Activated T-helper 2 cell treated with anti-CD3 and anti-CD28 coated beads, Interferon-gamma antibody, Interleukin-2, Interleukin-4, amounts not matched to agents 10 μg/mL and 5 μg/mL and 100 μg/mL, durations not matched to agents 14 hours and 24 hours and 36 hours (primary cell): ENCODE data around the gene ERBB4. TPM values are rescaled to one million over a fixed set of nuclear protein-coding genes. Genes with fewer than 3 reads are reported as not detected.

ENCODE experiments used
- DNase-seq: peaks from one replicate; pipeline ENCODE4 v3.0.0; 2021; ENCODE audit warnings: low spot score
- H3K27ac Mint-ChIP-seq: one replicate; pipeline ENCODE4 v1.8.0; 2021; ENCODE audit warnings: mixed read lengths
- H3K27me3 Mint-ChIP-seq: one replicate; pipeline ENCODE4 v1.8.0; 2021; ENCODE audit warnings: low read depth, mixed read lengths
- H3K36me3 Mint-ChIP-seq: one replicate; pipeline ENCODE4 v1.8.0; 2021; ENCODE audit warnings: low read depth, mixed read lengths
- H3K4me1 Mint-ChIP-seq: one replicate; pipeline ENCODE4 v1.8.0; 2021; ENCODE audit warnings: low read depth, mixed read lengths
- H3K4me3 Mint-ChIP-seq: one replicate; pipeline ENCODE4 v1.8.0; 2021; ENCODE audit warnings: low read depth, mild to moderate bottlenecking, moderate library complexity, mixed read lengths
- H3K9me3 Mint-ChIP-seq: one replicate; pipeline ENCODE4 v1.8.0; 2021; ENCODE audit warnings: mixed read lengths
- intact Hi-C: fragments of 100-400 bp; cut with micrococcal nuclease; formaldehyde crosslinking; loops from one replicate; pipeline ENCODE4 v1.15.1; 2023
- total RNA-seq: library from RNA; stranded (reverse); gene quantifications from 2 replicates; pipeline ENCODE4 v1.2.3, GENCODE V29; 2022

Gene ERBB4
- total RNA-seq, 1 donor from 2014 or later: not detected

GRCh38 chr2:211367711-211368110, 1170.9 kb downstream of the ERBB4 start:
- peaks cover 5% of the 10 kb centered on the region for H3K4me1 Mint-ChIP-seq
- intact Hi-C loops: no loop called here

GRCh38 chr2:211367293-211367692, 1171.3 kb downstream of the ERBB4 start:
- H3K27me3 Mint-ChIP-seq: no peaks in the 10 kb centered on the region
- peaks cover 5% of the 10 kb centered on the region for H3K4me1 Mint-ChIP-seq
- intact Hi-C loops: no loop called here
- H3K27ac Mint-ChIP-seq: no peak overlapping the region
- H3K4me3 Mint-ChIP-seq: no peak overlapping the region
- H3K9me3 Mint-ChIP-seq: no peaks in the 10 kb centered on the region
- no peaks in the 10 kb centered on the region for H3K36me3 Mint-ChIP-seq
- DNase-seq: no peak

More at GRCh38 chr2:211367711-211368110, 1170.9 kb downstream of the ERBB4 start:
- Mint-ChIP-seq H3K4me3 (no peak overlapping the region), H3K9me3 (no peaks in the 10 kb centered on the region), H3K27ac (no peak overlapping the region), H3K36me3 (no peaks in the 10 kb centered on the region), H3K27me3 (no peaks in the 10 kb centered on the region)
- DNase-seq: no peak

DNA sequence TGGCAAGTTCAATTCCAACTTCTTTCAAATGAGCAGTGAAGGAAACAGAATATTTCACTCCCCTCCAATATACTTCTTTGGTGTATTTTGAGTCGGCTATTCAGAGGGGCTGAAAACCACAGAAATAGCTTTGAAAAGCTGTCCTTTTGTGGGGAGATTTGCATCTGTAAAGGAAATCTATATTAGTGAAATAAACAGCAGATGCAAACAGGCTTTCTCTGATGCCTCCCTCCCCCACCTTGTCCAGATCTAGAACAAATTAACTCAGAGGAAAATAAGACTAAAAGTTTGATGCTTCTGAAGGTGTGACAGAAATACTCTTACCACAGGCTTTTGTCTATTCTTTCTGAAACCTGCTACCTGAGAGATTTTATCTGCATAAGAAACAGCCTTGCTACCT, 1173.7 kb downstream of the ERBB4 start:
- DNase-seq: no peak
- Mint-ChIP-seq H3K9me3 (no peaks in the 10 kb centered on the region), H3K4me1 (peaks cover 5% of the 10 kb centered on the region), H3K27me3 (no peaks in the 10 kb centered on the region), H3K36me3 (no peaks in the 10 kb centered on the region), H3K4me3 (no peak overlapping the region), H3K27ac (no peak overlapping the region)
- intact Hi-C loops: no loop called here

DNA sequence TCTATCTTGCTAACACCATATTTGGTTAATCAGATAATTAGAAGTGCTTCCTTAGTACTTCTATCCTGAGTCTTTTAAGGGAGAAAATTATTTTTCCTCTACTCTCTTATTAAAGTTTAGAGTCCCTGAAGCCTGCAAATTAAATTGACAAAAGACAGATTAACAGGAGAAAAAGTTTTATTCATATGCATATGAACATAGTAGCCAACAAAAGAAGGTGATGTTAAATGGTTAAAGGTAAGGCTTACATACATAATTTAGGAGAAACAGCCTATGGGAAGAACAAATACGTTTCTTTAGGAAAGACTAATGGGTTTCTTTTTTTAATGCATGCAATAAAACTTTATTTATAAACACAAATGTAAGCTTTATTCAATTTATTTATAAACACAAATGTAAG, 1177.2 kb downstream of the ERBB4 start:
- Mint-ChIP-seq H3K27ac (no peak overlapping the region), H3K4me3 (no peak overlapping the region), H3K9me3 (no peaks in the 10 kb centered on the region), H3K36me3 (no peaks in the 10 kb centered on the region), H3K4me1 (no peaks in the 10 kb centered on the region), H3K27me3 (no peaks in the 10 kb centered on the region)
- no peak for DNase-seq
- intact Hi-C loops: no loop called here

DNA sequence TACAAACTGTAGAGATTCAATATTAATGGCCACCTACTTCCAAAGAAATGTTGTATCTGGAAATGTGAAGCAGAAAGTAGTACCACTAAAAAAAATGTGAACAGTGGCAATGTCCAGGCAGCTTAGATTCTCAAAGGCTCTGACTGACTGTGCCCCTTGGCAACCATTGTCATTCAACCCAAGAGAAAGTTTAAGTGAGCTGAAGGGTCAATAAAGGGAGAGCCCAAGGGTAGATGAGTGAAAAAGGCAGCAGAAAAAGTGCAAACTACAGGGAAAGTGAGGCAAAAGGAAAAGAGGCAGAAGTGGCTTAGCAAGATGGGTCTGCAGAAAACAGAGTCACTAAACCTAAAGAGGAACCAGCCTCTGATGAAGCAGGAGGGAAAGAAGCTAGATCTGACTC, 1179.3 kb downstream of the ERBB4 start:
- Mint-ChIP-seq H3K27ac (no peak overlapping the region), H3K27me3 (no peaks in the 10 kb centered on the region), H3K36me3 (no peaks in the 10 kb centered on the region), H3K4me1 (no peaks in the 10 kb centered on the region), H3K4me3 (no peak overlapping the region), H3K9me3 (no peaks in the 10 kb centered on the region)
- intact Hi-C loops: no loop called here
- no peak for DNase-seq

DNA sequence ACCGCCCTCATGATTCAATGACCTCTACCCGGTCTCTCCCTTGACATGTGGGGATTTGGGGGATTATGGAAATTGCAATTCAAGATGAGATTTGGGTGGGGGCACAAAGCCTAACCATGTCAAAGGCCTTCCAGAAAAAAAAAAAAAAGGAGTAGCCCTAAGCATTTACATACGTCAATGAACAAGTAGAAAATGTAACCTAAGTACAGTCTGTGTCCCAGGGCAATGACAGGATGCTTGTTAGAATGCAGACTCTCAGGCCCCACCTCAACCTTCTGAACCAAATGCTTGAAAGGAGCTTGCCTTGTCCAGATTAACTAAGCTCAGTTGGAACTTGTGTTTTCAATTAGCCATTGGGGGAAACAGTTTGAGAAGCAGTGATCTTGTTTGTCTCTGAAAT, 1180.1 kb downstream of the ERBB4 start:
- Mint-ChIP-seq H3K36me3 (no peaks in the 10 kb centered on the region), H3K27ac (no peak overlapping the region), H3K4me3 (no peak overlapping the region), H3K9me3 (no peaks in the 10 kb centered on the region), H3K27me3 (no peaks in the 10 kb centered on the region), H3K4me1 (no peaks in the 10 kb centered on the region)
- DNase-seq: no peak
- intact Hi-C loops: no loop called here

GRCh38 chr2:211354481-211354880, 1184.1 kb downstream of the ERBB4 start:
- Mint-ChIP-seq H3K27ac (no peak overlapping the region), H3K36me3 (no peaks in the 10 kb centered on the region), H3K4me3 (no peak overlapping the region), H3K4me1 (no peaks in the 10 kb centered on the region), H3K9me3 (no peaks in the 10 kb centered on the region), H3K27me3 (no peaks in the 10 kb centered on the region)
- intact Hi-C loops: no loop called here
- no peak for DNase-seq

GRCh38 chr2:211351987-211352386, 1186.6 kb downstream of the ERBB4 start:
- Mint-ChIP-seq H3K4me1 (no peaks in the 10 kb centered on the region), H3K4me3 (no peak overlapping the region), H3K27me3 (no peaks in the 10 kb centered on the region), H3K36me3 (no peaks in the 10 kb centered on the region), H3K27ac (no peak overlapping the region), H3K9me3 (no peaks in the 10 kb centered on the region)
- DNase-seq: no peak
- intact Hi-C loops: no loop called here

DNA sequence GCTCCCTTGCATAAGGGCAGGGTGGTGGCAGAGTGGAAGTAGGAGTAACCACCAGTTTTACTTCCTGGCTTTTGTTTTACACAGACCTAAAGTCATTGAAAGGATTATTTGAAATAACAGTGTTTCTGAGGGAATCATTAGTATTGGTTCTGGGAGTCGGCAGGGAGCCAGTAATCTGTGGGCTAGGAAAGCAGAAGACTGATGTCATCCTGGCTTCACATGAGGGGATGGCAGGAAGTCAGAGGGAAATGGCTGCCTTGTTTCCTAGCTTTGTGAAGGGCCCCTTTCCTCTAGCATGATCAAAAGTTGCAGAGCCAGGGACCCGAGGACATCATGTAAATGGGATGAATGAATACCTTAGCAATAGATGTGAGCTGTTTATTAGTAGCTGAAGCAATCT, 1189.6 kb downstream of the ERBB4 start:
- H3K9me3 Mint-ChIP-seq: no peaks in the 10 kb centered on the region
- no peaks in the 10 kb centered on the region for H3K36me3 Mint-ChIP-seq

DNA sequence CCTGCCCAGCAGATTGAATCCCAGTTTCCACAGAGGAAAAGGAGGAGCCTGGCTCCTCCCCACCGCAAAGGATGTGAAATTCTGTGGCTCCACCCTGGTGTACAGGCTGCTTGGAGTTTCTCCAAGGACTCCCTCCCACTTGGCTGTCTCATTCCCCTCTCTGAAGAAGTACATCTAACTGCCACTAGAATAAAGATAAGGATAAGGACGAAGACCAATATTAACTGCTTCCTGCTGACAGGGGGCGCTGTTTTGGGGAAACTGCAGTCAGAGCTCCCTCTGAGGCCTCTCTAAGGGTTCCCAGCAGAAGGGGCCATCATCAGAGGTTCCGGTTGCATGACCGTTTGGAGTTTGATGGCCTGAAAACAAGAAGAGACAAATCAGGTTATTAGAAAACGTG, 1191.3 kb downstream of the ERBB4 start:
- no peaks in the 10 kb centered on the region for H3K9me3 Mint-ChIP-seq
- H3K36me3 Mint-ChIP-seq: no peaks in the 10 kb centered on the region
- intact Hi-C loops: no loop called here
- H3K27ac Mint-ChIP-seq: no peak overlapping the region
- H3K4me1 Mint-ChIP-seq: no peaks in the 10 kb centered on the region
- DNase-seq: no peak
- no peaks in the 10 kb centered on the region for H3K27me3 Mint-ChIP-seq
- no peak overlapping the region for H3K4me3 Mint-ChIP-seq

More for the DNA sequence above, 1189.6 kb downstream of the ERBB4 start:
- no peaks in the 10 kb centered on the region for H3K27me3 Mint-ChIP-seq
- H3K27ac Mint-ChIP-seq: no peak overlapping the region
- H3K4me3 Mint-ChIP-seq: no peak overlapping the region
- H3K4me1 Mint-ChIP-seq: no peaks in the 10 kb centered on the region
- no peak for DNase-seq
- intact Hi-C loops: no loop called here

DNA sequence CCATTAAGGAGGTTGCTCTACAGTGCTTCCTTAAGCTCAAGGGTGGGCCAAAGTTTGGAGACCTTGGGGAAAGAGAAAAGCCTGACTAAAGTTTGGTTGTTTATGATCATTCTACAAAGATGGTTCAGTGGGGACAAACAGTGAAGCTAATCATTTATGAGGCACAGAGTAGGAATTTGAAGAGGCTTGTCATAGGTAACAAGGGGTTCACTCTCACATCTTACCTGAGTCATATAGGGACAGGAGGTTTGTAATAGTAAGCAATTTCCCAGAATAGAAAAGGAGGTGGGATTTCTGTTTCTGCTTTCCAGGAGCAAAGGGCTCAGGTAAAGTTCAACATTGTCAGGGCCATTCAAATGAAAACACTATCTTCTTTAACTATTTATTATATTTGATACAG, 1194.3 kb downstream of the ERBB4 start:
- H3K27me3 Mint-ChIP-seq: no peaks in the 10 kb centered on the region
- no peaks in the 10 kb centered on the region for H3K4me1 Mint-ChIP-seq
- H3K9me3 Mint-ChIP-seq: no peaks in the 10 kb centered on the region
- DNase-seq: no peak
- no peak overlapping the region for H3K27ac Mint-ChIP-seq
- no peak overlapping the region for H3K4me3 Mint-ChIP-seq
- no peaks in the 10 kb centered on the region for H3K36me3 Mint-ChIP-seq
- intact Hi-C loops: no loop called here

DNA sequence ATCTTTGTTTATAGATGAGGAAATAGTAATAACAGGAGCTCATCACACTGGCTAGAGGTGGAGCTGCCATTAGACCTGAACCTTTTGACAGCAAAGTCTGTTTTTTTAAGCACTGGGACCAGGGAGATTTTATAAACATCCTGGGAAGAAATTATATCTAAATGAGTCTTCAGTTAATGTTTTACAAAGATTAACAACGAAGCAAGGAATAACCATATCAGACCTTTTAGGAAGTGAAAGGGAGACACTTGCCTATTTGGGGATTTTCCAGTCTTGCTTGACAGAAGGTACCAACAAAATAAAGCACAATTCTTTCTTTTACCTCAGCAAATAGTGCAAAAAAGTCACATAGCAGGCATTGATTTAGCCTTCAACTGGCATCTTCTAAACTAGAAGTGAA, 1205.2 kb downstream of the ERBB4 start:
- DNase-seq: no peak
- H3K36me3 Mint-ChIP-seq: no peaks in the 10 kb centered on the region

DNA sequence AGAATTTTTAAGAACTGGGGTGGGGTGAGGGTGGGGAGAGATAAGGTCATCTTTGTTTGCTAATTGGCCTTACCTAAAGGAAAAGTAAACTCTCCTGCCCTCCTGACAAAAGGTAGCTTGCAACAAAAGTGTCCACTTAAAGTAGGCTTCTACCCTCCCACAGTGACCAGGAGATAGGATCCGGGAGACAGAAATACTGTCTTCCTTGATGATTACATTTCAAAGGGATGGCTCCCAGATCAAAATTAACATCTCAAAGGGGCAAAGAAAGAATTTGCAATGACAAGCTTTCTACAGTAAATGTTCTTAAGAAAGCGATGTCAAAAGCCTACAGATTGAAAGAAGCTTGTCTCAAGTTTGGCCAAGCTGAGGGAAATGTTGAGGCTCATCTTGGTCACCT, 1206.9 kb downstream of the ERBB4 start:
- no peaks in the 10 kb centered on the region for H3K9me3 Mint-ChIP-seq
- no peak overlapping the region for H3K4me3 Mint-ChIP-seq
- no peaks in the 10 kb centered on the region for H3K36me3 Mint-ChIP-seq
- no peak for DNase-seq
- intact Hi-C loops: no loop called here
- H3K4me1 Mint-ChIP-seq: no peaks in the 10 kb centered on the region
- H3K27ac Mint-ChIP-seq: no peak overlapping the region
- H3K27me3 Mint-ChIP-seq: no peaks in the 10 kb centered on the region

More for the DNA sequence above, 1205.2 kb downstream of the ERBB4 start:
- Mint-ChIP-seq H3K4me3 (no peak overlapping the region), H3K27ac (no peak overlapping the region), H3K27me3 (no peaks in the 10 kb centered on the region), H3K4me1 (no peaks in the 10 kb centered on the region), H3K9me3 (no peaks in the 10 kb centered on the region)
- intact Hi-C loops: no loop called here

DNA sequence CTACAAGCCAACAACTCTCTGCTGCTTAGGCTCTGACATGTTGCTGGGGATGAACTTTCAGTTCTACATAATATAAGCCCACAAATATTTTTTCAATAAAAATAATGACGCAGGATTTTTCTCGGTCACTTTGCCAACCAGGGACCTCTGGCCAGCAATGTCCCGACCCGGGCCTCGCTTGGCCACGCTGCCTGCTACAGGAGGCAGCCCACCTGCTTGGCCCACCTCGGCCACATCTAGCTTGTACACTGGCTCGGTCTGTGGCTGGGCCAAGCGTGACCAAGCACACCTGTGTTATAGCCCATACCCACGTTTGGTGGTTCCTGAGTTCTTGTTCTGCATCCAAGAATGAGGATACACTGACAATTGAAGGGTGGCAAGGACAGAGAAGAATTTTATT, 1208.7 kb downstream of the ERBB4 start:
- no peaks in the 10 kb centered on the region for H3K27me3 Mint-ChIP-seq
- no peak overlapping the region for H3K27ac Mint-ChIP-seq
- no peak overlapping the region for H3K4me3 Mint-ChIP-seq
- intact Hi-C loops: no loop called here
- no peaks in the 10 kb centered on the region for H3K9me3 Mint-ChIP-seq
- no peaks in the 10 kb centered on the region for H3K36me3 Mint-ChIP-seq
- H3K4me1 Mint-ChIP-seq: no peaks in the 10 kb centered on the region
- DNase-seq: no peak
